Neutrophil (primary cell): ENCODE measurements around the gene ZNF680.
"Not testable (repeated sequence)": the region's sequence is repeated elsewhere in the genome, so short reads cannot be mapped to it uniquely, and the experiment has no call there.

ENCODE experiments used
- H3K27ac ChIP-seq: fragments of 200-600 bp; sonication (generic); 2 replicates; pipeline ENCODE4 v1.5.1; 2016; ENCODE audit warnings: mild to moderate bottlenecking, moderate library complexity
- H3K27me3 ChIP-seq: fragments of 200-600 bp; sonication (generic); 2 replicates; pipeline ENCODE4 v1.6.0; 2016; ENCODE audit warnings: mild to moderate bottlenecking
- H3K36me3 ChIP-seq: fragments of 200-600 bp; sonication (generic); 2 replicates; pipeline ENCODE4 v1.5.1; 2017
- H3K4me1 ChIP-seq, 2 experiments: fragments of 200-600 bp in 1 of 2; sonication (generic) in 1 of 2; 1 replicate in 1 of 2; 2 replicates in 1 of 2; pipeline versions ENCODE4 v1.5.1 to v1.6.1; 2013 to 2016; ENCODE audit warnings: low read depth in 1 of 2, low read length in 1 of 2, mild to moderate bottlenecking in 1 of 2, moderate library complexity in 1 of 2; ENCODE audit not compliant: control insufficient read depth in 1 of 2, insufficient read depth in 1 of 2
- H3K4me3 ChIP-seq, 2 experiments: fragments of 200-600 bp in 1 of 2; sonication (generic) in 1 of 2; 1 replicate in 1 of 2; 2 replicates in 1 of 2; pipeline ENCODE4 v1.5.1; 2013 to 2016; ENCODE audit warnings: low read depth in 1 of 2, low read length in 1 of 2, mild to moderate bottlenecking in 1 of 2, moderate library complexity in 1 of 2
- H3K9me3 ChIP-seq: fragments of 200-600 bp; sonication (generic); 2 replicates; pipeline ENCODE4 v1.5.1; 2016
- CTCF ChIP-seq: fragments of 200-600 bp; sonication (generic); IDR thresholded peaks from 2 replicates; pipeline ENCODE4 v1.5.1; 2016; ENCODE audit warnings: antibody characterized with exemption

ZNF680 gene

GRCh38 chr7:64559206-64559605 is 3.7 kb downstream of the ZNF680 start:
- no peaks in the 10 kb centered on the region for H3K9me3 ChIP-seq
- H3K27ac ChIP-seq, result no peak overlapping the region
- peaks cover 10 to 12% of the 10 kb centered on the region in 2 experiments for H3K4me1 ChIP-seq
- H3K4me3 ChIP-seq, result no peak overlapping the region
- peaks cover 4% of the 10 kb centered on the region for H3K27me3 ChIP-seq
- no peak for TF ChIP-seq CTCF
- H3K36me3 ChIP-seq, result no peaks in the 10 kb centered on the region

- Histone ChIP-seq H3K27me3 (no peaks in the 10 kb centered on the region), H3K9me3 (no peaks in the 10 kb centered on the region), H3K4me3 (no peak overlapping the region), H3K4me1 (peaks cover 10 to 12% of the 10 kb centered on the region in 2 experiments), H3K27ac (no peak overlapping the region), H3K36me3 (no peaks in the 10 kb centered on the region)
- TF ChIP-seq CTCF, result no peak
These were observed 4.1 kb downstream of the ZNF680 start for GRCh38 chr7:64558781-64559180.

- H3K27ac ChIP-seq, result no peak overlapping the region
These were observed 4.6 kb downstream of the ZNF680 start for GRCh38 chr7:64558323-64558705.

GRCh38 chr7:64557601-64558322 is 5.1 kb downstream of the ZNF680 start:
- no peak overlapping the region for H3K27ac ChIP-seq
- TF ChIP-seq CTCF, result no peak
- H3K27me3 ChIP-seq, result no peaks in the 10 kb centered on the region
- H3K9me3 ChIP-seq, result no peaks in the 10 kb centered on the region
- no peaks in the 10 kb centered on the region for H3K36me3 ChIP-seq
- peaks cover 4 to 6% of the 10 kb centered on the region in 2 experiments for H3K4me1 ChIP-seq
- H3K4me3 ChIP-seq, result no peak overlapping the region

More at GRCh38 chr7:64558323-64558705, 4.6 kb downstream of the ZNF680 start:
- Histone ChIP-seq H3K4me3 (no peak overlapping the region), H3K9me3 (no peaks in the 10 kb centered on the region), H3K4me1 (peaks cover 9 to 10% of the 10 kb centered on the region in 2 experiments), H3K36me3 (no peaks in the 10 kb centered on the region), H3K27me3 (no peaks in the 10 kb centered on the region)
- TF ChIP-seq CTCF, result no peak

GRCh38 chr7:64555046-64555445 is 7.8 kb downstream of the ZNF680 start:
- Histone ChIP-seq H3K27me3 (no peaks in the 10 kb centered on the region), H3K4me3 (no peak overlapping the region), H3K36me3 (no peaks in the 10 kb centered on the region), H3K9me3 (no peaks in the 10 kb centered on the region), H3K4me1 (no peaks in the 10 kb centered on the region), H3K27ac (no peak overlapping the region)
- TF ChIP-seq CTCF, result no peak

- not testable (repeated sequence) for H3K27ac ChIP-seq, H3K36me3 ChIP-seq, H3K4me1 ChIP-seq, H3K27me3 ChIP-seq, H3K4me3 ChIP-seq, H3K9me3 ChIP-seq
These were observed 8.7 kb downstream of the ZNF680 start for GRCh38 chr7:64554188-64554587.
